Naive thymus-derived CD8-positive, alpha-beta T cell (primary cell): Measurements from ENCODE around the gene ZFAND3. TPM values are rescaled to one million over a fixed set of nuclear protein-coding genes. Genes with fewer than 3 reads are reported as not detected.

Experiments
- ATAC-seq, 2 donors: fragments of 150-1000 bp; cut with Tn5 transposase in 1 of 2; sonication (Bioruptor Pico), chemical (Tn5 transposase) in 1 of 2; 1 replicate in 1 of 2; 2 replicates in 1 of 2; pipeline ENCODE4 v1.10.0; 2021; ENCODE audit warnings: mild to moderate bottlenecking in 2 of 2, moderate library complexity in 2 of 2
- POLR2A ChIA-PET: fragments of 350-600 bp; sonication (Branson Sonifier 250); formaldehyde crosslinking; loops from one replicate; lab custom pipeline; 2021; ENCODE audit warnings: antibody characterized with exemption; lab: Charles Lee
- DNase-seq, 10 donors: peaks; one replicate each; pipeline versions ENCODE4 v3.0.0 to v3.0.0-alpha.2; 2020 to 2022
- H3K27ac Mint-ChIP-seq, 10 donors: one replicate each; pipeline ENCODE4 v1.8.0; 2020 to 2022; ENCODE audit warnings: mild to moderate bottlenecking in 10 of 10, mixed read lengths in 10 of 10, moderate library complexity in 4 of 10, inconsistent platforms in 1 of 10
- H3K27me3 Mint-ChIP-seq, 5 donors: one replicate each; pipeline ENCODE4 v1.8.0; 2021 to 2022; ENCODE audit warnings: mixed read lengths in 5 of 5
- H3K36me3 Mint-ChIP-seq, 3 donors: one replicate each; pipeline ENCODE4 v1.8.0; 2020 to 2022; ENCODE audit warnings: mixed read lengths in 3 of 3, mild to moderate bottlenecking in 2 of 3, inconsistent platforms in 1 of 3
- H3K4me1 Mint-ChIP-seq, 4 donors: one replicate each; pipeline ENCODE4 v1.8.0; 2021 to 2022; ENCODE audit warnings: mixed read lengths in 4 of 4
- H3K4me3 Mint-ChIP-seq, 10 donors: one replicate each; pipeline ENCODE4 v1.8.0; 2020 to 2022; ENCODE audit warnings: mild to moderate bottlenecking in 10 of 10, mixed read lengths in 10 of 10, moderate library complexity in 6 of 10, inconsistent platforms in 1 of 10
- H3K9me3 Mint-ChIP-seq, 9 donors: one replicate each; pipeline ENCODE4 v1.8.0; 2020 to 2022; ENCODE audit warnings: mixed read lengths in 9 of 9, mild to moderate bottlenecking in 3 of 9, inconsistent platforms in 1 of 9, moderate library complexity in 1 of 9
- polyA plus RNA-seq, 3 donors: library from polyadenylated mRNA; unstranded; fragments of 300-500 nt; fragmentation: Illumina TruSeq; gene quantifications; one replicate each; pipeline ENCODE4 v1.2.3, GENCODE V29; 2021
- total RNA-seq, 8 experiments: library from RNA in 2 of 8; stranded (reverse) in 2 of 8; gene quantifications; one replicate each; pipeline ENCODE4 v1.2.3 and lab custom pipeline; 2021 to 2026

ZFAND3 gene
- total and polyA plus RNA-seq, 5 experiments from 2014 or later = 3.7 to 33.8 (median 4.5) TPM

DNA sequence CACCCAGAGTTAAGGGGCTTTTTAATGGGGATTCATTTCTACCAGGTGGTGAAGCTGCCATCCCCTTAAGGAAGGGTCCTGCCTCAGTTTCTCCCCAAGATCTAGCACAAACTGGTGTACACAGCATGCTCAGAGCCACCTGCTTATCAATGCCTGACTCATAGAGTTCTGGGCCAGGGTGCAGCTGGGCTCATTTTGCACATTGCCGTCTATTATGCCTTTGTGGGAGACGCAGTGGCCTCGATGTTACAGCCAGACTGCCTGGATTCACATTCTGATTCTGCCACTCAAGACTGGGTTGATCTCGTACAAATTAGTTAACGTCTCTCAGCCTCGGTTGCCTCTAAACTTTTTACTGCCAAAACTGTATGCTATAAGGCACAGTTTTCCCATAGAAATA, 365.7 kb downstream of the ZFAND3 start:
- peaks cover 0 to 28% (median 4%) of the 10 kb centered on the region in 3 donors for H3K36me3 Mint-ChIP-seq
- no peak for ATAC-seq
- H3K27ac Mint-ChIP-seq = no peak overlapping the region
- H3K4me3 Mint-ChIP-seq = no peak overlapping the region
- DNase-seq = no peak
- H3K27me3 Mint-ChIP-seq = no peaks in the 10 kb centered on the region
- POLR2A ChIA-PET = no interaction called here
- no peaks in the 10 kb centered on the region for H3K9me3 Mint-ChIP-seq
- peaks cover 0 to 14% (median 0%) of the 10 kb centered on the region in 4 donors for H3K4me1 Mint-ChIP-seq

DNA sequence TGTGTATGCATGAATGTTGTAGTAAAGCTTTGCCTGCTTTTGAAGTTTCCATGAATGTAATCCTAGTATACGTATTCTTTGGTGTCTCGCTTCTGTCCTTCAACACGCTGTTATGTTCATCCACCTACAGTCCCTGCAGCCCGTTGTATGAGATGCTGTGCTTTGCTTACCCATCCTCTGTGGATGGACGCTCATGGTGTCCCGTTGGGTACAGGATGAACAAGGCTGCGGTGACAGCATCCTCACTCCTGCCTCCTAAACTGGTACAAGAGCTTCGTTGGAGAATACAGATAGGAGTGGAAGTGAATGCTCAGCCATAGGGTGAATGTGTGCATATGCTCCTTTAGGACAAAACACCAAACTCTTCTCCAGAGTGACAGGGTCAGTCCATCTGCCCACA, 366.2 kb downstream of the ZFAND3 start:
- Mint-ChIP-seq H3K36me3 (peaks cover 0 to 32% (median 8%) of the 10 kb centered on the region in 3 donors), H3K4me1 (peaks cover 0 to 14% (median 0%) of the 10 kb centered on the region in 4 donors), H3K27ac (peak overlapping the region in 2 of 10 donors; percentile 75 to 79), H3K4me3 (no peak overlapping the region), H3K9me3 (no peaks in the 10 kb centered on the region), H3K27me3 (no peaks in the 10 kb centered on the region)
- ATAC-seq (no peak), DNase-seq (no peak)
- POLR2A ChIA-PET = no interaction called here

DNA sequence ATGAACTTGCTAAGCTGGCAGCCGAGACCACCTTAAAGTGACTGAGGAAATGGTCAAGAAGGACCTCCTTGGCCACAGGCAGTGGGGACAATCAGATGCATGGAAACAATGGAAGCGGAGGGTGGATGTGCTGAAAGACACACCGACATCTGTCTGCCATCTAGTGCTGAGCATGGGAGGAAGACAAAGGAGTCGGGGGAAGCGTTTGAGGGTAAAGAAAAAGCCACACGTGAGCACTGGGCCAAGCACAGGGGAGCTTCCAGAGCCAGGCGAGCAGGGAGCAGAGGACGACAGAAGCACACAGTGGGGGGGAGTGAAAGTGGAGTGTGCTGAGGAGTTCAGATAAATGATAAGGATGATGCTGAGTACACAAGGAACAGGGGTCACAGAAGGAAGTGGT, 367.8 kb downstream of the ZFAND3 start:
- peaks cover 0 to 32% (median 11%) of the 10 kb centered on the region in 3 donors for H3K36me3 Mint-ChIP-seq

DNA sequence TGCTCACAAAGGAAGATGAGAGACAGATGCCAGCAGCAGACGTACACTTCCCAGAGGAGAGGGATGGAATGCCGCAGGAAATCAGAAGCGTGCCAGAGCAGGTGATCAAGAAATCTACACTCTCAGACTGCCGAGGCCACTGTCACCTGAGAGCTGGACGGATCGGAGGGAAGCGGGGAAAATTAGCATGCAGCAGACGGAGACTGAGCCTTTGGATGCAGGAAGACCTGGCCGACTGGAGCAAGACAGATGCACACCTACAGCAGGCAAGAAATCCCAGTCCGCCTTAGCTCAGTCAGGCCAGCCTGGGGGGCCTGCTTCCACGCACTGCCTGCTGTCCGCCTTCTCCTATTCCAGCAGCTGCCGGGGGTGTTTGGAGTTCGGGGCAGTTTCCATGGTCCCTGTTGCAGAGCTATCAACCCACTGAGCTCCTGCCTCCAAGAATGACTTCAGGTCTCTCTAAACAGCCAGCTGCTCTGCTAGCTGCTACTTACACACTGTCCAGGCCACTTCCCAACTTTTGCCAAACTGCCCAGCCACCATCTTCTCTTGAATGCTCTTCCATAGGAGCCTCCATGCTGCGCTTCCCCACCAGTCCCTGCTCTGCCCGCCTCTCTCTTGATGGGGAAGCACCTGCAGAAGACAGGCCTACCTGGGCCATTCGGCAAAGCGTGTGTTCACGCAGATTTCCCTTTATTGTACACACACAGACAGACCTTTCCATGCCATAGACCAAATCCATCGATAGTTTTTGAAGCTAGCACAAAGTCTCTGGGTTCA, 368.5 kb downstream of the ZFAND3 start:
- POLR2A ChIA-PET = no interaction called here
- DNase-seq (no peak), ATAC-seq (no peak)
- Mint-ChIP-seq H3K4me1 (peaks cover 0 to 16% (median 0%) of the 10 kb centered on the region in 4 donors), H3K27ac (peak overlapping the region in 3 of 10 donors; percentile 23 to 75 (median 37)), H3K36me3 (peaks cover 0 to 32% (median 11%) of the 10 kb centered on the region in 3 donors), H3K27me3 (no peaks in the 10 kb centered on the region), H3K4me3 (no peak overlapping the region), H3K9me3 (no peaks in the 10 kb centered on the region)

More for the DNA sequence above, 367.8 kb downstream of the ZFAND3 start:
- POLR2A ChIA-PET = no interaction called here
- no peak for DNase-seq
- H3K4me1 Mint-ChIP-seq = peaks cover 0 to 16% (median 0%) of the 10 kb centered on the region in 4 donors
- no peaks in the 10 kb centered on the region for H3K9me3 Mint-ChIP-seq
- no peaks in the 10 kb centered on the region for H3K27me3 Mint-ChIP-seq
- no peak overlapping the region for H3K4me3 Mint-ChIP-seq
- ATAC-seq = no peak
- H3K27ac Mint-ChIP-seq = peak overlapping the region in 3 of 10 donors; percentile 26 to 75 (median 37)

DNA sequence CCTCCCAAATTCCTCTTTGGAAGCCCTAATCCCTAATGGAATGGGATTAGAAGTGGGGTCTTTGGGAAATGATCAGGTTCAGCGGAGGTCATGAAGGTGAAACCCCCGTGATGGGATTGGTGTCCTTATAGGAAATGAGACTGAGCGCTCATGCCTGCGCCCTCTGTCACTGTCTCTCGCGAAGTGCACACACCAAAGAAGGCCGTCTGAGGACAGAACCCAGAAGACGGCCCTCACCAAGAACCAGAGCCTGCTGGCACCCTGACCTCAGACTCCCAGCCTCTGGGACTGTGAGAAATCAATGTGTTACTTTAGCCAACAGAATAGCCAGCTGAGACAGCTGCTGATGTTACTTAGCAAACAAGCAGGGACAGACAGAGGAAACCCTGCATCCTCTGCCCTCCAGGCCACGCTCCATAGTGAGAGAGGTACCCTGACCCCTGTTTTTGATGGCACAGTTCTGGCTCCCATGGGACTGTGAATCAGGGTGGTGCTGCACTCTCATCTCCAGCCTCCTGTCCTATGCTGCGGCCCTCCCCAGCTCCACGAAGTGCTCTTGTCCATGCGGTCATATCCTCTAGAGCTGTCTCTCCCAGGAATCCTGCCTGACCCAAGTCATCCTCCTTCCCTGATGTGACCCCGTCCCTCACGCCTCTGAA, 369.3 kb downstream of the ZFAND3 start:
- Mint-ChIP-seq H3K36me3 (peaks cover 0 to 32% (median 11%) of the 10 kb centered on the region in 3 donors), H3K4me1 (peaks cover 0 to 16% (median 0%) of the 10 kb centered on the region in 4 donors)
- POLR2A ChIA-PET = no interaction called here

DNA sequence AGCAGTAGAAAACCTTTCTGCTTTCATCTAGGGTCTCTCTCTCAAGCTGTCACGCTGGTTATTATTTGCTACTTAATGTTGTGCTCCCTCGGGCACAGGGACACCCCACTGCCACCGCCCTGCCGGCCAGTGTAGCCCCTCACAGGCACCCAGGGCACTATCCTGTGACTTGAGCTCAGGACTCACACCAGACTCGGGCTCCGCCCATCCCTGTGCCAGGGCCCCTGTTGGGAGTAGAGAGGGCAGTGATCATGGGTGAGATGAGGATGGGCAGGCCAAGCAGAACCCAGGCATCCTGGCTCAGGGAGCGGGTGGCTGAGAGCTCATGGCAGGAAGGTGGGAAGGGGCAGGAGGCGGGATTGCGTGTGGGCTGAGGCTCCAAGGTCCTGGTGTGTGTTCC, 371.9 kb downstream of the ZFAND3 start:
- POLR2A ChIA-PET = no interaction called here

More for the DNA sequence above, 369.3 kb downstream of the ZFAND3 start:
- ATAC-seq (no peak), DNase-seq (no peak)
- Mint-ChIP-seq H3K4me3 (no peak overlapping the region), H3K27ac (peak overlapping the region in 1 of 10 donors; percentile 37), H3K27me3 (no peaks in the 10 kb centered on the region), H3K9me3 (no peaks in the 10 kb centered on the region)

DNA sequence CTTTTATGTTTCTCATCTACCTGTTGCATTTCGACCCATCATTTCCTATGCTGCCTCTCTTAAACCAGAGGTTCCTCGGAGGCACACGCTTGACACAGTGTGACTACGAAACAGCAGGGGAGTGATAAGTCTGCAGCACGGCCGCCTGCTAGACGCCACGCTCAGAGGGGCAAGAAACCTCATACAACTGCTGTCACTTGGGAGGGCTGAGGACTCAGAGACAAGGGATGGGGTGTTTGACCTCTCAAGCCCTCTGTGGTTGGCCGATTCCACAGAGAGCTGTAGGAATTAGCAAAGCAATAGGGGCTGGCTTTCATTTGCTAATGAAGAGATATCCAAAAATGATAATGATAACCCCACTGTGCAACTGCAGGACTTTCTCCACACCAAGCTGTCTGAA, 372.5 kb downstream of the ZFAND3 start:
- H3K9me3 Mint-ChIP-seq = no peaks in the 10 kb centered on the region
- POLR2A ChIA-PET = no interaction called here
- DNase-seq = no peak
- ATAC-seq = no peak
- peaks cover 0 to 15% (median 0%) of the 10 kb centered on the region in 4 donors for H3K4me1 Mint-ChIP-seq
- peak overlapping the region in 1 of 10 donors; percentile 26 for H3K4me3 Mint-ChIP-seq
- peaks cover 0 to 34% (median 11%) of the 10 kb centered on the region in 3 donors for H3K36me3 Mint-ChIP-seq
- no peaks in the 10 kb centered on the region for H3K27me3 Mint-ChIP-seq
- H3K27ac Mint-ChIP-seq = peak overlapping the region in 1 of 10 donors; percentile 1

More for the DNA sequence above, 371.9 kb downstream of the ZFAND3 start:
- no peak overlapping the region for H3K27ac Mint-ChIP-seq
- DNase-seq (no peak), ATAC-seq (no peak)
- no peaks in the 10 kb centered on the region for H3K9me3 Mint-ChIP-seq
- H3K27me3 Mint-ChIP-seq = no peaks in the 10 kb centered on the region
- H3K4me3 Mint-ChIP-seq = no peak overlapping the region
- peaks cover 0 to 29% (median 11%) of the 10 kb centered on the region in 3 donors for H3K36me3 Mint-ChIP-seq
- H3K4me1 Mint-ChIP-seq = peaks cover 0 to 16% (median 0%) of the 10 kb centered on the region in 4 donors

DNA sequence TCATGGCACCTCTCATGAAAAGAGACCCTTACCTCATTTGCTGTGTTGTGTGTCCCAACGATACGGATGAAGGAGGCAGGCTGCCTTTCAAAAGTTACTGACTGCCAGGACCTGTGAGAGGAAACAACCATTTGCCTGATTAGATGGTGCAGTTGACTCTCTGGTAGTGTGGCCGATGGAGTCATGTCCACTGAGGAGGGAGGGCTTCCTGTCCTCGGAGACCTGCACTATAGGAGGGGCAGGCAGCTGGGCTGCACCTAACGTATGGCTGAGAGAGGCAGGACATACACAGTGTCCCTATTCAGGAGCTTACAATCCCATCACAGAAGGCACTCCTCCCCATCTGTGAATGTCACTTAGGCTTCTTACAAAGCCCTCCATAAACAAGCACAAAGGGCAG, 373.0 kb downstream of the ZFAND3 start:
- Mint-ChIP-seq H3K36me3 (peaks cover 0 to 33% (median 12%) of the 10 kb centered on the region in 3 donors), H3K4me1 (peaks cover 0 to 10% (median 0%) of the 10 kb centered on the region in 4 donors), H3K9me3 (no peaks in the 10 kb centered on the region), H3K27ac (no peak overlapping the region), H3K4me3 (no peak overlapping the region), H3K27me3 (no peaks in the 10 kb centered on the region)
- ATAC-seq (no peak), DNase-seq (no peak)
- POLR2A ChIA-PET = no interaction called here

DNA sequence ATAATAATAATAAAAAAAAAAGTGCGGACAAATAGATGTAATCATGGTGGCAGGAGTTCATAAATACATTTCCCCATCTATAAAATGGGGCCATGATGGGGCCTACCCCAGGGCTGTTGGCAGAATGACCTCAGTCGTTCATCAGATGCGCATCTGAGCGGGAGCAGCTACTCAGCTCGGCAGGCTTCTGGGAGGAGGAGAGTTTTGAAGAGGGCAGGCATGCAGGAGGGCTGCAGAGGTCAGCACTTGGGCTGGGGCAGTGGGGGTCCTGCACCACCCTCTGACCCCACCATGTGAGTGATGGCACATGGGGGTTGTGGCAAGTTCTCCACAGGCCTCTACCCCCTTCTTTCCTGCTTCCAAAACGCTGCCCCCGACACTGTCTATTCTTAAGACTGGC, 373.5 kb downstream of the ZFAND3 start:
- DNase-seq (no peak), ATAC-seq (no peak)
- no peak overlapping the region for H3K4me3 Mint-ChIP-seq
- no peaks in the 10 kb centered on the region for H3K9me3 Mint-ChIP-seq
- peaks cover 0 to 7% (median 0%) of the 10 kb centered on the region in 4 donors for H3K4me1 Mint-ChIP-seq
- no peaks in the 10 kb centered on the region for H3K27me3 Mint-ChIP-seq
- peaks cover 0 to 30% (median 16%) of the 10 kb centered on the region in 3 donors for H3K36me3 Mint-ChIP-seq
- POLR2A ChIA-PET = no interaction called here
- no peak overlapping the region for H3K27ac Mint-ChIP-seq

DNA sequence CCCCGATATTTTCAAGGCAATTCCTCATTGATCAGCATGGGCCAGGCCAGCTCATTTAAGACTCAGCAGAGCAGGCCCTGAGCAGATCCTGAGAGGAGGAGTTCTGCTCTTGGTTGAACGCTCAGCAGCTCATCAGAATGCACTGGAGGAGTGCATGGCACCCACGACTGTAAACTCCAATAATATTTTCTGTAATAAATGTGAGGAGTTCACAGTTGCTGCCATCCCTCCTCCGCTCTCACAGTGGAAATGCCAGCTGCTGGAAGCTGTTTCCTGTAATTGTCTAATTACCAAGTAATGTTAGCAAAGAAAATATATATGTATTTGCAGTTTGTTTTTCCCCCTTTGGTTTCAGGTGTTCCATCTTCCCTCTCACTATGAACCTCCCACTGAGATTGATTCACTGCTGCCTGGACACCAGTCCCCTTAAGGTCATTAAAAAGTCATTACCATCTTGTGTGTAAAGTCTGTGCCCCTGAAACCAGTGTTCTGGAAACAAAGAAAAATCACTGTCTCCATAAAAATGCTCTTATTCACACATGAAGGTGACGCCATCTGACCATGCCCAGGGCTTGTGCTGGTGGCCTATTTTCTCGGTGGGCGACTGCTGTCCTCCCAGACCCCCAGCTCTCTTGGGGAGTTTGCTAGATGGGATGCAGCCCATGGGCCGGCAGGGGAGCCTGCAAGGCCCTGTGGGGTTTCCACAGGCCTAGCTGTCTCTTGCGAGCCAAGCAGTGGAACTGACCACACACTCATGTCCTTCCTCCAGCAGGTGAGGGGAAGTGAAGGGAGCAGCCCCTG, 374.2 kb downstream of the ZFAND3 start:
- Mint-ChIP-seq H3K4me1 (peaks cover 0 to 7% (median 0%) of the 10 kb centered on the region in 4 donors), H3K36me3 (peaks cover 0 to 30% (median 13%) of the 10 kb centered on the region in 3 donors), H3K4me3 (no peak overlapping the region), H3K27ac (peak overlapping the region in 2 of 10 donors; percentile 12 to 17), H3K27me3 (no peaks in the 10 kb centered on the region), H3K9me3 (no peaks in the 10 kb centered on the region)
- DNase-seq (no peak), ATAC-seq (no peak)
- POLR2A ChIA-PET = no interaction called here

DNA sequence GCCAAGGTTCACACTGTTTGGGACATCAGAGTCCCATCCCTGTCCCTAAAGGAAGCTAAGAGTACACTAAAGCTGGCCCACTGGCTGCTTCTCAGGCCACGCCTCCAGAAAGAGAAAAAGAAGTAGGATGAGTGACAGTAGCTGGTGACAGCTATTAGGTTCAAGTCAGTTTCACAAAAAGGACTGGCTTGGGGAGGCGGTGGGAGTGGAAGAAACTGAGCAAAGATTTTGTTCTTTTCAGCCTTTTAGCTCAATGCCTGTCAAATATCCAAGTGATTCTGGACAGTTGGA, 374.7 kb downstream of the ZFAND3 start:
- no peak overlapping the region for H3K4me3 Mint-ChIP-seq
- DNase-seq (no peak), ATAC-seq (no peak)
- peaks cover 0 to 26% (median 13%) of the 10 kb centered on the region in 3 donors for H3K36me3 Mint-ChIP-seq
- no peaks in the 10 kb centered on the region for H3K9me3 Mint-ChIP-seq
- POLR2A ChIA-PET = no interaction called here
- H3K4me1 Mint-ChIP-seq = peaks cover 0 to 4% (median 0%) of the 10 kb centered on the region in 4 donors
- H3K27me3 Mint-ChIP-seq = no peaks in the 10 kb centered on the region
- H3K27ac Mint-ChIP-seq = no peak overlapping the region

DNA sequence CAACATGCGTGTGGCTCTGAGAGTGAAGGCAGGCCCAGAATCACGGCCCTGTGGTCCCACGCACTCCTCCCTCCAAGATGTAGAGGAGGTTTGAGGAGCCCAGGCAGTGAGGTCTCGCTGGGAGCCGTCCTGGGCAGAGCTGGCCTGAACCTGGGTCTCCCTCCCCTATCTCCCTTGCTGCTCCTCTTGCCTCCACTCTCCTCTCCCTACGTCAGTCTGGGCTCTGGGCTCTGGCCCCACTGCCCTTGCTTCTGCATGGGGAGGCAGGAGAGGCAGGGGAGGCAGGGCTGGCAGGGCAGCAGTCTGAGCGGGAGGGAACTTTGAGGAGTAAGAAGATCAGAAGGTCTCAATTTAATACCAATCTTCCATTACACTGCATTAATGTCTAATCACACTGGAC, 375.1 kb downstream of the ZFAND3 start:
- Mint-ChIP-seq H3K36me3 (peaks cover 0 to 22% (median 13%) of the 10 kb centered on the region in 3 donors), H3K9me3 (no peaks in the 10 kb centered on the region), H3K4me3 (no peak overlapping the region), H3K27ac (no peak overlapping the region), H3K27me3 (no peaks in the 10 kb centered on the region), H3K4me1 (peaks cover 0 to 4% (median 1%) of the 10 kb centered on the region in 4 donors)
- DNase-seq = no peak
- no peak for ATAC-seq
- POLR2A ChIA-PET = no interaction called here
